Stimulated activated CD4-positive, alpha-beta T cell treated with anti-CD3 and anti-CD28 coated beads, Interleukin-15, amount 100 ng/mL, for 48 hours (primary cell): ENCODE data around the gene TRIM44.

Experiments
- DNase-seq, 2 donors: peaks; one replicate each; pipeline ENCODE4 v3.0.0-alpha.2; 2020; ENCODE audit warnings: low read depth in 2 of 2

Gene TRIM44

DNA sequence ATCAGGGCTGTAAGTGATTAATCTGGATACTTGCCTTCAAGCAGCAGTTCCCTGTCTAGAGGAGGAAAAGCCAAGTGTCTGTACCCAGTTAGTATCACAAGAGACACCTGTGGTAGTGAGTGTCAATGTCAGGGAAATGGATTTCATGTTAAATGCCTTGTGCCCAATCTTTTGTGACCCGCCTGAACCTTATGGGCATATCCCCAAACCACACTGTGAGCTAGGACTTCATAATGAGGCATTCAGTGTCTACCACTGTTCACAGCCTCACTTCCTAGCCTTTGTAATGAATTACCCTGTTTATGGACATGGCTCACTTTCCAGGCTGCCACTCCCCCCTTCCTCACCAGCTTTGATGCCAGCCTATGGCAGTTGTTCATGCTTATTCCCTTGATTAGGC, 125.1 kb downstream of the TRIM44 start:
- DNase-seq: no peak

DNA sequence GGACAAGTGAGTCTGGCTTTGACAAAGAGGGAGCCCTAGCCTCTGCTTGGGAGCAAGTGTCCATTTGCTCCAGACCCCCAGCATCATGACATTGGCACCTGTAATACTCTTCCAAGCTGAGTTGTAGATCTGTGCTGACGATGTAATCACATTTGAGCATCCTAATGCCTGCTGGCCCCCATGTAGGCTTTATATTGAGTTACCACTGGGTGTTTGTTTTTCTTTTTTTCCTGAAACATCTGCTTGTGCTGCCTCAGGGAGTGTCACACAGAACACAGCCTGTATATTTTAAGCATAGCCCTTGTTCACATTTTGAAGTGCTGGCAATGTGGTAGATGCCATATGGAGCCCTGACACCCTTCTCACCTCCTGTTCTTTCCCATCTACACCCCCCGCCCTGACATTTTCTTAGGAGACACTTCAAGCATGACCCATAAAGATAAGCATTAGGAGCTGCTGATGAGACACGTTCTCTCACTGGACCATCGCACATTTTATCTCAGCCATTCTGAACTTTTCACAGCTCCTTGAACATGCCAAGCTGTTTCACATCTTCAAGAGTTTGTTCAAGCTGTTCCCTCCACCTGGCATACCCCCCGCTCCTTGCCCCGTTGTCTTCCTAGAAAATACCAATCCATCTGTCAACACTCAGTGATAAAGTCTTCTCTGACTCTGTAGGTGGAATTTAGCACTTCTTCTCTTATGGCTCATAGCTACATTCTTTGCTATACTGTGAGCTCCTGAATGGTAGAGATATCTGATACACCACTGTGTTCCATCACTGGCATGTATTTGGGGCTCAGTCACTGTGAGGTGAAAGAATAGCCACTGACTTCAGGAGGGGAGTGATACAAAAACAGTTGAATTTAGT, 128.7 kb downstream of the TRIM44 start:
- no peak for DNase-seq

DNA sequence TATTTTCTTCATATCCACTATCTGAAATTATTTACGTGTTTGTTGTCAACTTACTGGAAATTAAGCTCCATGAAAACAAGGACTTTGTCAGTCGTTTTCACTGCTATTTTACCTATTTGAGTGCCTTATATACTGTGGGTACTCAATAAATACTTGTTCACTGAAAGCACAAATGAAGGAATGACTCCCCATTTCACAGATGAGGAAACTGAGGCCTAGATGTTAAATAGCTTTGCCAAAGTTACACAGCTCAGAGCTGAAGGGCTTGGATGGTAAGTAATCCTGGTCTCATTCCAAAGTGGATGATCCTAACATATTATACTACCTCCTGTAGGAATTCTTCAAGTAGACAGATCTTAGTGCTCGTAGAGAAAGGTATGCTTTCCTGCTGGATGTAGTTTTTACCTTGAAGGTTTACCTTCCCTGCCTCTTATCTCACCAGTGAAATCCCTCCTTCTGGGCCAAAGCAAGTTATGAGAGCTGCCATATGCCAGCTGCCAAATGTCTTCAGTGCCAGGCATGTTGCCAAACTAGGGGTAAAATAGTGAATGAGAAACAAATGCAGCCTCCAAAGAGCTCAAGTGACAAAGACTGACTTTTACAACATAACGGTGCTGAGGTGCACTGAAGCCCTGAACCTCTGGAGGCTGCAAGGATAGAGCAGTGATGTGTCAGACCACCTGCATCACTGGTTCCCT, 129.7 kb downstream of the TRIM44 start:
- DNase-seq: no peak

DNA sequence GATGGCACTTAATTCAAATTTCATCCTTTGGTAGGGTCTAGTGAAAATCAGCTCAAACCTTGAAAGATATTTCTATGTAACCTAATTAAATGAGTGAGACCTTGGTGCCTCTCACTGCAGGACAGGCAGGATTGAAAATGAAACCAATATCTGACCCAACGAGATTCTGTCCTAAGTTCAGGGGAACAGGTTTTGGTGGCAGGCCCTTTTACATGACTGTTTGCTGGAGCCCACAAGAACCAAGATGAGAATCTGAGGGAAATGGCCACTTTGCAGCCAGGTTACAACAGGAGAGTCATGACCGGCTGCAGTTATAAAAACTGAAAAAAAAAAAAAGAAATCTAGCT, 130.2 kb downstream of the TRIM44 start:
- no peak for DNase-seq

DNA sequence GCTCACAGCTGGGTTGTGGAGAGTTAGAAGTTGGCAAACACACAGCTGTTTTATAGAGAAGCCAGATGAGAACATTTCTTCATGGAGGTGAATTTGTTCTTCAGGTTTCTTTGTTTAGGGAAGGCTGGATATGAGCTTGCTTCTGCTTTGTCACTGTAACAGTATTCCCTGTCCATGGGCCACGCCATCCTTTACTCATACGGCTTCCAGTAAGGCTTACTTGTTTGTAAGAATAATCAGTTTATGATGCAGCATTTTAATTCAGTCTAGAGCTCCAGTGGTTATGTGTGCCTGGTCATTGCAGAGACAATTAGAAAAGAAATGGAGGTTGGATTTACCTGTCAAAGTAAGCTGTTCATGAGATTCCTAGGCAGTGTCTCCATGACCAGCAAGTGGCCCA, 131.8 kb downstream of the TRIM44 start:
- DNase-seq: no peak

DNA sequence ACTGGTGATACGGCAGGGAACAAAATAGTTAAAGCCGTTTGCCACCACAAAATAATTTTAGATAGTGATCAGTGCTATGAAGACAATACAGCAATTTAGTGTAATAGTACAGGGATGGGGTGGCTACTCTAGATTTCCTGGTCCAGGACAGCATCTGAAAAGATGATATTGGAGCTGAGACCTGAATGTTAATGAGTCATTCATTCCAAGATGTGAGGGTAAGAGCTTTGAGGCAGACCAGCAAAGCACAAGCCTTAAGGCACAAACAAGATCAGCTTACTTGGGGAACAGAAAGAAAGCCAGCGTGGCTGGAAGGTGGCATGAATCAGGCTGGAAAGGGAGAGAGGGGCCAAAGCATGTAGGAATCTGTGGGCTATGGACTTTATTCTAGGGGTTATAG, 132.3 kb downstream of the TRIM44 start:
- DNase-seq: no peak

DNA sequence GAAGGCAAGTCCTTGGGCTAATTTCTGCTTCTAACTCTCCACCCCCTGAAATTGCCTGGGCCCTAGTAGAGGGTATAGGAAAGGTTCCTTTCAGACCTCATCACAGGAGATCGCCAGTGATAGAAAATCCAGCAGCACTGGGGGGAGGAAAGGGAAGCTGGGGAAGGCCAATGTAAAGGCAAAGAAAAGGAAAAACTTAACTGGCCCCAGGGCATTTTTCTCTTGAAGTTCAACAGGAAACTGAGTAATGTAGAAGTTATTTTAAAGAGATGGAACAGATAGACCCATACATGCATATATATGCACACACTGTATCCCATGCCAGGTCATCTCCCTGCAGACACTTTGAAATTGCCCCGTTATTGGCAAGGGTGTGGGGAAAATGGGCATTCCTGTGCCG, 134.0 kb downstream of the TRIM44 start:
- no peak for DNase-seq

DNA sequence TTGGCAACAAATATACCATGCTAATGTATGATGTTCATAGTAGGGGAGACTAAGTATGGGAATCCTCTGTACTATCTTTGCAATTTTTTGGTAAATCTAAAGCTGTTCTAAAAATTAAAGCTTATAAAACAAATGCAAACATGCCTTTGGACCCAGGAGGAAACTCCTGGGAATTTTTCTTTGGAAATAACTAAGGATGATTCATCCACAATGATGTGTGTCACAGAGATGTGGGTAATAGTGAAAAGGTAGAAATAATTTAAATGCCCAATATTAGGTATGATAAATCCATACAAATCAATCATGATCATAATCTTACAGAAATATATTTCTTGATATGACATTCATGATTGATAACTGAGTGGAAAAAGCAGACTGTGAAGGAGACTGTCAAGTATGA, 135.8 kb downstream of the TRIM44 start:
- no peak for DNase-seq

DNA sequence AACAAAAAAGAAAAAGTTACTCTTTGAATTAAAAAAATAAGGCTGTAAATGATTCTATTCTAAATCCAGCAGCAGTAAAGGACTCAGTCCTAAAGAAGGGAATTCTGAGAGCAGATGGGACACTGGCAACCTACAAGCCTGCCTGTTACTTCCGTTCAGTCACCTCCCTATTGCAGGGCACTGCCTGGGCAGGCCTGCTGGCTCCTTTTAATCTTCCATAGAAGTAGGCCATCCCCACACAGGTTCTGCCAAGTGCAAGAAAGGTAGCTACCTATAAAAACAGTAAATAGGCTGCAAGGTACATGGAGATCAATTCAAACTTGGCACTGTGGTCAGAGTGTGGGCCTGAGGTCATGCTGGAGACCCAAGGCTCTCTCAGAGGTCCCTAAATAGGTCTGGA, 136.4 kb downstream of the TRIM44 start:
- DNase-seq: no peak

DNA sequence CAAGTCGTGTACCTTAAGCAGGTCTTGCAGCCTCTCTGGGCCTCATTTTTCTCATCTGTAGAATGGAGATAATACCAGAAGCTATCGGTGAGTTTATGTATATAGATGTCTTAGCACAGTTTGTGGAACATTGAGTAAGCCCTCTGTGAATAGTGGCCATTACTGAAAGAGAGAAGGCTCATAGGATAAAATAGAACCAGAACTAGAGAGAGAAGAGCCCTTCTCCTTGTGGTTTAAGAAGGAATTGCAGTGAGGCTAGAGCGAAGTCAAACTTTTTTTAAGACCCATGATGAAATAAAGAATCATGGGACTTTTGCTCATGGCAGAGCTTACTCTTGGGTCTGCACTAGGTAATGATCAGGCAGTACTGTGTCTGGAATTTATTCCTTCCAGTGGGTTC, 137.1 kb downstream of the TRIM44 start:
- no peak for DNase-seq

DNA sequence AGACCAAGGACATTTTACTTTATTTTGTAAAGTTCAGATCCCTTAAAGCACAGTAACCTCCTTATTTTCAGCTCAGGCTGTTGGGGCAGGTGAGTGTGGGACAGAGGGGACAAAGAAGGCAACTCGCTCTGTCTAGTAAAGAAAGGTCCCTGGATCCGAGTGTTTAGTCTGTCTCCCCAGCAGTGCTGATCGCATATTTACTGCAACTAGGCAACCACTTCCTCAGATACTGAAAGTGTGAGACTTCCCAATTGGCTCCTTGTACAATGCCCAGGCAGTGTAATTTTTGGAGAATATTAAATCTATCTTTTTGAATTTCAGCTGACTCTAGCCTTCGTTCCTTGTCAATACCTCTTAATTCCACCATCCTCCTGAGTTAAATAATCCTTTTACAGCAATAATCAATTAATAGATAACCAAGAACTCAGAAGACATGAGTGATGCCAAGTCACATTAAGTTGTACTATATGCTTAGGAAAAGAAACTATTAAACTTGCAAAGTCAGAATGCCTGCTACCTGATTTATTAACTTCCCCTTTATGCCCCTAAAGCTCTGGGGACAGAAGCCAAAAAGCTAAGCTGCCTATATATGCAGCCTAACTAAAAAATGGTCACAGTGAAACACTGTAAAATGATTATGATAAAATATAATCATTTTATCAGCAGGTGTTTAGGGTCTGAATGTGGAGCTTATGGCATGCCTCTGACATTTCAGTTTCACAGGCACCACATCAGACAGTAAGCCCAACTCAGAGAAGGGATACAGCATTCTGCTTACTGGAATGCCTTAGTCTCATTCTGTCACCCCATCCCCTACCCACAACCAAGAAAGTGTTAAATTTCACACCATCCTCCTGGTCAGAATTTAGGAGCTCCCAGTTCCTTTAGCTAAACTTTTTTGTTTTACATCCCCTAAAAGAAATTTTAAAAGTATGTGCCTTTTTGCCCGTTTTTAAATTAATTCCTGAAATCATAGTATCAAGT, 138.7 kb downstream of the TRIM44 start:
- no peak for DNase-seq

DNA sequence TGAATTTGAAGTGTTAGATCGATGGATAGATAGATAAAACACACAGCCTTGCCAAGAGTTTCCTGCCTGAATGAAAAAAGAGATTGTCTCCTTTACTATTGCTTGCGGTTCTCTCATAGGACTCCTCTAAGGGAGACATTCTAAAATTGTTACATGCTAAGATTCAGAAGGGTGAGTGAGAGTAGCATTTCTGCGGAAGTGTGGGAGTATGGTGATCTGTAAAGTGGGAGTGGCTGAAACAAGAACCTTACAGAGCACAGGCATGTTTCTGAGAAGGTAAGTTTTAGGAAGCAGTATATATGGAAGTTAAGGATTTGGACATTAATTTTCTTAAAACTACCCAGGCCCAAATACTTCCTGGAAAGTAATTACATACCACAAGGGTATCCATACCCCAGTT, 139.6 kb downstream of the TRIM44 start:
- no peak for DNase-seq

DNA sequence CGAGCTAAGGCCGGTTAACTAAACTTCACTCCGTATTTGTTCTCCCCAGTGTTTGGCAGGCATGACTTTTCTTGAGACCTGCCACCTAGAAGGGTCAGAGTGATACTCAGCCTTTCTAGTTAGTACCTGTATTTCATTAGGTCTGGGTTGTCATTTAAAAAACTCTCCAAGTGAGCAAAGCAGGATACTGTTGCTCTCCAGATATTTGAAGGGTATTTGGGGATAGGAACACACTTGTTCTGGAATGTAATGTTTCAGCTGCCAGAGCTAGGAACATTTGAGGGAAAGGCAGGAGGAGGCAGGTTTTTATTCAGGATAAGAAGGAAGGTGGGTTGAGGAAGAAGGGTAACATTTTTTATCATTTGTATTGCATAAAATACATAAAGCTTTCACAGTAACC, 140.1 kb downstream of the TRIM44 start:
- DNase-seq: no peak

DNA sequence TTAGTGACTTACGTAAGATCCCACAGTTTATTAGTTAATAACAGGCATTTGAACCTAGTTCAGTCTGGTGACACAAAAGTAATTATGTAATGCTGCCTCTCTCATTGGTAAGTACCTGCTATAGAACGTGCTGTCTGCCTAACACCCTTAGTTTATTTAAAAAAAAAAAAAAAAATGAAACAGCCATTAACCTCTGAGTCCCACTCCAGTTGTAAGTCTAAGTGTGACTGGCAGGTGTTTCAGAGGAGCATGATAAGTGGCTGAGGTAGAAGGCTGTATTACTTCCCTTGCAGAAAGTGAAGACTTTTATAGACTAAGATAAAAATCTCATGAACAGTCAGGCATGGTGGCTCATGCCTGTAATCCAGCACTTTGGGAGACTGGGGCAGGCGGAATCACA, 140.5 kb downstream of the TRIM44 start:
- no peak for DNase-seq

DNA sequence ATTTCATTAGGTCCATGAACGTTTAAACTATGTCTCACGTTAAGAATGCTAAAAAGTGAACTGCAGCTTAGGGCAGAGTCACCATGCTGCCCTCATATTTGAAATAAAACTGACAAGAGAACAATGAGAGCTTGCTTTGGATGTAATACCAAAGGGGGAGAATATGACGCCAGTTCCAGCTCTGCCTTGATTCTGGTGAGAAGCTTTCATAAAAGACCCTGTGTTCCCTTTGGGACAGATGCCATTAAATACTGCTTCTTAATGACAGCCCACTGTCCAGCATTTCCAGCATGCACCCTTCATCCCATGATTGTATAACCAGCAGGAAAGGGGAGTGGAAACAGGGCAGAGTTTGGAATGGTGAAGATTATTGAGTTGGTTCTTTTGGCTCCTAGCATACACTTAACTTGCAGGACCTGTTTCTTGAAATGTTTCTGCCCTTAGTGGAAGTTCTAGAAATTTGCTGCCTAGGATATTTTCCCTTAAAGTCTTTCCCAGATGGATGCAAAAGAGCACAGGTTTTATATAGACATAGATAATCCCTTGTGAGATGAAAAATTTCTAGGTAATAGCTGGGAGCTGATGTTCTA, 142.0 kb downstream of the TRIM44 start:
- DNase-seq: no peak

DNA sequence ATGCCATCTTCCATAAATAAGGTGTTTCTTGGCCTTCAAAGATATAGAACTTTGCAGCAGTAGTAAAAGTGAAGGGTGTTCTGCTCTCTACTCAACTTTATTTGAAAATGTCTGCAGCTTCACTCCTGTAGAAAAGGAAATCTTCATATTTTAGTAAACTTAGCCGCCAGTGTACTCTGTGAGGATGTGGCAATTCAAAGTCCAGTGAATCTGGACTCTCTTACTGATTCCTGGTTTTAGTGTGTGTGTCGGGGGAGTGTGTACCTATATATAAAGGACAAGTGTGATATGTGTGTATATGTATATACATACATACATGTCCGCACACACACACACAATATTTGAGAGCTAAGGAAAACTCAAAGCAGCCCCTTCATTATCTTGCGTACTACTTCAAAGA, 147.0 kb downstream of the TRIM44 start:
- DNase-seq: no peak

DNA sequence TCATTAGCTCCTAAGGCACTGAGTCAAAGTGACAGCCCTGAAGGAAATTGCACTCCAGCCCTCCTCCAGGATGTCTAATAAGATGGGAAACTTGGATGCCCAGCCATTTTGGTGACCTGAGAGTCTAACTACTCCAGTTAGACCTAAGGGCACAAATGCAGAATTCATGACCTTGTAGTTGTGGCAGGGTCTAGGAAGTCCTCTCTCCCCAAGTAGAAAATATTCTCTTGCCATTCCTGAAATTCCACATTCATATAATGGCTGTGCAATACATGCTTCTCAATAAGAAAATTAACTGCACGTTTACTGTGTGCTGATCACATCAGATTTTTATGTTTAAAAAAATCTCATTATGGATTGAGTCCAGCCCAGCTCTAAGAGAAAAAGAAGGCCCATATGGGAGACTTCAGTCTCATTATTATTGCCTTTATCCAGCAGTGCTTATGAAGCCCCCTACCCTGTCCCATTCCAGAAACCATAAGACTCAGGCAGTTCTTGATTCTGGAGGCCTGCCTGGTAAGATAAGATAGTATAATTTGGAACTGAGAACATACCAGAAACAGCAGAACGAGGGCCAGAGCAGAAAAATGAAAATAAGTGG, 147.6 kb downstream of the TRIM44 start:
- no peak for DNase-seq

DNA sequence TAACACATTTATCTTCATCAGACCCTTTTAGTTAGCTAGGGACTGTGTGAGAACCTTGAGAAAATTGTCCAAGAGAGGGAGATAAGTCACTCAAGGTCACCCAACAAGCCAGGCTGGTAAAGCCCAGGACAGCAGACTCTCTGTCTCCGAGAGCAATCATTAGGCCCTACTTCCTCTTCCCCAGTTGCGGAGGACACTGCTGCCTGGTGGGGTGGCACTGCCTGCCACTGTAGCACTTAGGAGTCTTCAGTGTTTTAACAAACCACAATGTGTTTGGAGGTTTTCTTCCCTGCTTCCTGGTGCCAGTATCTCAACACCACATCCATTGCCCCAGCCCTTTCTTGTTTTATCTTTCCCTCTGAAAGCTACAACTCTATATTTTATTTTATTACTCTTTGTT, 149.2 kb downstream of the TRIM44 start:
- DNase-seq: no peak

DNA sequence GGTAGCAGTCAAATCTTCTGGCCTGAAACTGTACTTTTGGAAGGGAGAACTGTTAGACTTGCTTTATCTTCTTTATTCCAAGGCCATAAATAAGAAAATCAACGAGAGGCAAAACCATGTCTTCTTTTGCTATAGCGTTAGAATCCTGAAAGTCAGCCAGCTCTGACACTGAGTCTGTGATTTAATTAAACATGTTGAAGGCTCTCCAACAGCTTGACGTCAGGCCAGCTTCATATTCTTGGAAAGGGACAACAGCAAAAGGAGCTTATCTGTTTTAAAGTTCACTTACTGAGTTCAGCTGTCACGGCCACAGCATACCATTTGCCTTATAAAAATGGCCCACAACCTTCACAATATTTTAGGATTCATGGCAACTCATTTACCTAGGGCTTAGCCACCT, 150.3 kb downstream of the TRIM44 start:
- DNase-seq: no peak

DNA sequence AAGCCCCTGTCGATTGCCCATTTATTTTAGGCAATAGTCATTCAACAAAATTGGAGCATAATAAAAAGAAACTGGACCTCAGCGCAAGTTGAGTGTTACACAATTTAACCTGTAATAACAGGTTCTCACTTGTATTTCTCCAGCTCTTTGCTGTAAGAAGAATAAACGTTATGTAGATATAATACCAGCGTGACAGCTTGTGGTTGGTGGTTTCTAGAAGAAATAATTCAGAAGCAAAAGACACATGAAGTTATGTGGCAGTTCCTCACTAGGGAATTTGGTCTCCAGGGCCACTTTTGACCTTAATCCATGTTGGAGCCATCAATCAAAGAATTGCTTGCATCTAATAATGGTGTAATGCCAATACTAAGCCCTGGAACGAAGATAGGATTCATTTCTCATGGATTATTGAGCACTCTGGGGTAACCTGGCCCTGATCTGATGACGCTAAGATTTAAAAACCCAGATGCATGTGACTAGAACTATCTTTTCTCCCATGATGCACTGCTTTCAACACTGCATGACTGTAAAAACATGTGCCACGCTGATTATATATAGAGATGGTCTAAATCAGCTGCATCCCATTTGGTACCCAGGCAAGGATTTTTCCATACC, 151.6 kb downstream of the TRIM44 start:
- no peak for DNase-seq

DNA sequence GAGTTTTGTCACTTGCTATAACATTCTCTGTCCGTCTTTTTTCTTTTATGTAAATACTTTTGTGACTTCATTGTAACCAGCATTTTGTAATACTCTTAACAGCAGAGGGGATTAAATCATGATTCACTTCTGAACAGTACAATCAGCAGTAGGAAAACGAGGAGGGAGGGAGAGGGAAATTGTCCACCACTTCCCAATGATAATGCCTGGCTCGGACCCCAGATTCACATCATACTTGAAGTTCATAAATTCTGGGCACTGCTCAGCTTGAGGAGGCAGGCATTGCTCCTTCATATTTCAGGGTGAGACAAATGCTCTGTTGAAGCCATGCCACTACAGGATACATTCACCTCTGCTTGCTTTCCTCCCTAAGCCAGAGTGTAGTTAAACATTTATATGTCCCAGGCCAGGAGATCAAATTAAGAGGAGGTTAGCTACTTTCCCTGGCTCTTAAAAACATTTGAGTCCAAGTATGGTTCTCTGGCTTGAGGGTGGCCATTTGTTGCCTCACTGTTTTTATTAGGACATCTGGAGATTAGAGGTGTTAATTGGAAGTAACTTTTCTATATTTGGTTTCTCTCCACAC, 152.2 kb downstream of the TRIM44 start:
- DNase-seq: no peak
